ENCODE data around the gene TRPT1.

The TRPT1 gene

DNA sequence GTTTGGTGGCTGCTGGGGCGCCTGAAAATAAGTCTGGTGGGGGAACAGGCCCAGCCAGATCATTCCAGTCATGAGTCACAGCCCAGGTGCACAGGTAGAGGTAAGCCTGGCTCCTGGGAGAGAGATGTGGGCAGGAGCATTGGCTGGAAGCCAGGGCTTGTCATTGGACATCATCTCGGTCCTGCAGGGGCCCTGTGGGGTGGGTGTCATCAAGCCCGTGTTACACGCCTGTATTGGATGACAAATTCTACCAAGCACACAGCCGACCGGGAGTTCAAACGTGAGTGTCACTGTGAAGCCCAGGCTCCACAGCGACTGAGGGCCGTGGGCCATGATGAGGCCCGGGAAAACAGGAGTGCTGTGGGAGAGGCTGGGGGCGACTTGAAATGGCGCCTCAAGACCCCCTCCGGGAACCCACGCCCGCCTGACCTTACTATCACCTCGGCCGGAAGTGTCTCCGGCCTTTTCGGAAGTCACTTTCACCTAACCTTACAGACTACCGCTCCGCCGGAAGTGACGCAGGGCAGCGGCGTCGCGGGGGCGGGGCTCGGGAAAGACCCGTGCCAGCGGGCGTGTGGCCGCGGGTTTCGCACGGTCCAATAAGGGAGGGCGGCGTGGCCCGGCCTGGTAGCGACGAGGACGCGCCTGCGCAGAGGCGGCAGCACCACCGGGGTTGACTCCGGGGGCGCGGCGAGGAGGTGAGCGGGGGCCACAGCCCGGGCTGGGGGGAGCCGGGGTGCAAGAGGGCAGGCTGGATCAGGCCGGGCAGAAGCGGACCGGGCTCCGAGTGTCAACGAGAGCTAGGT lies 14.7 kb upstream of the TRPT1 start, which contains the start of gene FKBP2:
FKBP2 (plus strand) TSS at position 661 of the 806 bp plus-strand sequence. CDS start 1,293 bp downstream, outside the sequence.
- Histone ChIP-seq H3K9ac (ENCODE audit: low read length) (peak within 1 kb of the TSS; percentile 84), H3K36me3 (ENCODE audit: control insufficient read depth in 1 of 2, insufficient read depth in 2 of 2, low read length in 2 of 2) (peaks cover 44 to 47% of the 10 kb centered on the region in 2 experiments), H3K14ac (ENCODE audit: low read length) (peak within 1 kb of the TSS; percentile 98), H2BK120ac (ENCODE audit: insufficient read depth, low read length, poor library complexity) (peak within 1 kb of the TSS; percentile 98), H3K18ac (ENCODE audit: low read length) (peak within 1 kb of the TSS; percentile 96), H3K9me3 (ENCODE audit: insufficient read depth, low read depth, low read length) (no peaks in the 10 kb centered on the region), H4K8ac (ENCODE audit: low read depth, low read length) (peak within 1 kb of the TSS; percentile 99), H3K27ac (ENCODE audit: low read depth, low read length) (peak within 1 kb of the TSS; percentile 95), H3K4ac (ENCODE audit: low read depth, low read length) (peak within 1 kb of the TSS; percentile 97), H3K79me1 (ENCODE audit: low read length) (peaks cover 28% of the 10 kb centered on the region), H2BK12ac (ENCODE audit: low read length) (peak within 1 kb of the TSS; percentile 39), H3K4me3 (ENCODE audit: low read depth, low read length) (peak within 1 kb of the TSS; percentile 76), H3K79me2 (ENCODE audit: control insufficient read depth, insufficient read depth, low read length, poor library complexity) (peaks cover 22% of the 10 kb centered on the region), H3K4me1 (ENCODE audit: control insufficient read depth in 1 of 2, insufficient read depth in 2 of 2, low read length in 2 of 2) (peaks cover 28 to 36% of the 10 kb centered on the region in 2 experiments), H2AK5ac (ENCODE audit: low read length) (peak within 1 kb of the TSS; percentile 89), H3K23ac (ENCODE audit: low read length) (no peak within 1 kb of the TSS), H4K12ac (ENCODE audit: low read depth, low read length) (peak within 1 kb of the TSS; percentile 97), H2AFZ (ENCODE audit: insufficient read depth, low read length, poor library complexity) (peak within 1 kb of the TSS; percentile 87), H3K4me2 (ENCODE audit: low read length) (peak within 1 kb of the TSS; percentile 94), H3K27me3 (ENCODE audit: insufficient read depth, low read length) (no peaks in the 10 kb centered on the region), H4K91ac (ENCODE audit: low read depth, low read length) (peak within 1 kb of the TSS; percentile 99), H2BK5ac (ENCODE audit: low read depth, low read length, poor library complexity) (peak within 1 kb of the TSS; percentile 98)
- DNase-seq: peak; percentile 97 to 99
- no CpG with 5 or more reads among the region's 58 CpGs for WGBS (ENCODE audit: extremely low coverage, insufficient coverage, insufficient read length)

DNA sequence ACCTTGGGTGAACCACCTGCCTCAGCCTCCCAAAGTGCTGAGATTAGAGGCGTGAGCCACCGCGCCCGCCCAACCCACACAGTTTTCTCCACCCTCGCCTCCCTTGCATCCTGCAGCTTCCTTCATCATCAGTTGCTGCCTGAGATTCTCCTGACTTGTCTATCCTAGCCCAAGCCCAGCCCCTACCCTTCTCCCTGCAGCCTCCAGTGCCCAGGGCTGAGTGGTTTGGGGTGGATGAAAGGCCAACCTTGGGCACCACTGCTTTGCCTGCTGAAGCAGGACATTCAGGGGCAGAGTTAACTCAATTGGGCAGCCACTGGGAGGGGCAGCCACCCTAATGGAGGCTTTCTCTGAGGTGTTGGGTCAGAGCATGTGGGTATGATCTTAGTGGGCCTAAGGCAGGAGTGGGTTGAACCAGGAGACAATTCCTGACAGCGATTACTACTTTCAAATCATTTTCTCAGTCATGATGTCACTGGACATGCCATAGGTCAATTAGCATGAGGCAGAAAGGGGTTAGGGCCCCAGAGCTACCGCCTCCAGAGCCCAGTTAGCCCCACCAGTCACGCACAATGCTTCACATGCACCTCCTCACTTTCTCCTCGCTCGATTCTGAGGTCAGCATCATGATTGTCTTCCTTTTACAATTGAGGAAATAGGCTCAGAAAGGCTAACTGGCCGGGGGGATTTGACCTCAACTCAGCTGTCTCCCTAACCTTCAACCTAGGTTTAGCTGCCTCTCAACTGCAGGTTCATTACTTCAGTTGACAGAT lies 13.9 kb upstream of the TRPT1 start:
- H3K4me1 ChIP-seq (ENCODE audit: control insufficient read depth in 1 of 2, insufficient read depth in 2 of 2, low read length in 2 of 2): peaks cover 21 to 33% of the 10 kb centered on the region in 2 experiments
- H3K36me3 ChIP-seq (ENCODE audit: control insufficient read depth in 1 of 2, insufficient read depth in 2 of 2, low read length in 2 of 2): peaks cover 40 to 42% of the 10 kb centered on the region in 2 experiments
- H4K12ac ChIP-seq (ENCODE audit: low read depth, low read length): peak overlapping the region; percentile 97
- H3K79me1 ChIP-seq (ENCODE audit: low read length): peaks cover 21% of the 10 kb centered on the region
- peak overlapping the region; percentile 13 for H3K14ac ChIP-seq (ENCODE audit: low read length)
- peak overlapping the region; percentile 98 for H2BK5ac ChIP-seq (ENCODE audit: low read depth, low read length, poor library complexity)
- H3K9ac ChIP-seq (ENCODE audit: low read length): no peak overlapping the region
- no peaks in the 10 kb centered on the region for H3K9me3 ChIP-seq (ENCODE audit: insufficient read depth, low read depth, low read length)
- H3K27ac ChIP-seq (ENCODE audit: low read depth, low read length): peak overlapping the region; percentile 95
- peak; percentile 63 to 74 for DNase-seq
- H2AFZ ChIP-seq (ENCODE audit: insufficient read depth, low read length, poor library complexity): peak overlapping the region; percentile 67
- peak overlapping the region; percentile 21 for H2AK5ac ChIP-seq (ENCODE audit: low read length)
- peaks cover 20% of the 10 kb centered on the region for H3K79me2 ChIP-seq (ENCODE audit: control insufficient read depth, insufficient read depth, low read length, poor library complexity)
- H2BK12ac ChIP-seq (ENCODE audit: low read length): peak overlapping the region; percentile 39
- H3K4me3 ChIP-seq (ENCODE audit: low read depth, low read length): no peak overlapping the region
- no peaks in the 10 kb centered on the region for H3K27me3 ChIP-seq (ENCODE audit: insufficient read depth, low read length)
- H4K91ac ChIP-seq (ENCODE audit: low read depth, low read length): peak overlapping the region; percentile 99
- no peak overlapping the region for H3K4ac ChIP-seq (ENCODE audit: low read depth, low read length)
- peak overlapping the region; percentile 94 for H2BK120ac ChIP-seq (ENCODE audit: insufficient read depth, low read length, poor library complexity)
- peak overlapping the region; percentile 99 for H4K8ac ChIP-seq (ENCODE audit: low read depth, low read length)
- WGBS (ENCODE audit: extremely low coverage, insufficient coverage, insufficient read length): no CpG with 5 or more reads among the region's 11 CpGs
- H3K23ac ChIP-seq (ENCODE audit: low read length): no peak overlapping the region
- no peak overlapping the region for H3K18ac ChIP-seq (ENCODE audit: low read length)
- peak overlapping the region; percentile 68 for H3K4me2 ChIP-seq (ENCODE audit: low read length)

DNA sequence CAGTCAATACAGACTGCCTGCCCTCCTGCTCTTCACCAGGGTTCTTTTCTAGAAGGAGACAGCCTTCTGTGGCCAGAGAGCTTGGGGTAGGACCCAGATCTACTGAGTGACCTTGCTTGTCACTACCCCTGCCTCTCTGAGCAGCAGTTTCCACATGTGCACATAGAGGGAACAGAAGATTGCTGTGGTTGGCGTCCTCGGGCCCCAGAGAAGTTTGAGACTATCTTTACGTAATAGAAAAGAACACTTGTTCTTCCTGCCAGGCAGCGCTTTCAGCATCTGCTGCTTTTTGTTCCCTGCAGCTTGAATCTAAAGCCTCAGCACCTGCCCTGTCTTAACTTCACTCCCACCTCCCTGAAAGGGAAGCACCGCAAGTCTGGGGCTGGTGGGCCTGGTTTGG lies 13.0 kb upstream of the TRPT1 start:
- H2BK12ac ChIP-seq (ENCODE audit: low read length): no peak overlapping the region
- no peak overlapping the region for H3K4me2 ChIP-seq (ENCODE audit: low read length)
- no peak overlapping the region for H3K14ac ChIP-seq (ENCODE audit: low read length)
- no peak overlapping the region for H2BK5ac ChIP-seq (ENCODE audit: low read depth, low read length, poor library complexity)
- no peak overlapping the region for H3K18ac ChIP-seq (ENCODE audit: low read length)
- no peak overlapping the region for H3K9ac ChIP-seq (ENCODE audit: low read length)
- WGBS (ENCODE audit: extremely low coverage, insufficient coverage, insufficient read length): no CpG with 5 or more reads among the region's 5 CpGs
- H3K4me1 ChIP-seq (ENCODE audit: control insufficient read depth in 1 of 2, insufficient read depth in 2 of 2, low read length in 2 of 2): peaks cover 21 to 32% of the 10 kb centered on the region in 2 experiments
- no peaks in the 10 kb centered on the region for H3K27me3 ChIP-seq (ENCODE audit: insufficient read depth, low read length)
- H2AFZ ChIP-seq (ENCODE audit: insufficient read depth, low read length, poor library complexity): no peak overlapping the region
- H3K4ac ChIP-seq (ENCODE audit: low read depth, low read length): no peak overlapping the region
- peaks cover 21% of the 10 kb centered on the region for H3K79me2 ChIP-seq (ENCODE audit: control insufficient read depth, insufficient read depth, low read length, poor library complexity)
- H3K9me3 ChIP-seq (ENCODE audit: insufficient read depth, low read depth, low read length): no peaks in the 10 kb centered on the region
- DNase-seq: no peak
- peaks cover 24% of the 10 kb centered on the region for H3K79me1 ChIP-seq (ENCODE audit: low read length)
- H4K91ac ChIP-seq (ENCODE audit: low read depth, low read length): no peak overlapping the region
- peaks cover 34 to 35% of the 10 kb centered on the region in 2 experiments for H3K36me3 ChIP-seq (ENCODE audit: control insufficient read depth in 1 of 2, insufficient read depth in 2 of 2, low read length in 2 of 2)
- no peak overlapping the region for H4K12ac ChIP-seq (ENCODE audit: low read depth, low read length)
- H2BK120ac ChIP-seq (ENCODE audit: insufficient read depth, low read length, poor library complexity): no peak overlapping the region
- no peak overlapping the region for H2AK5ac ChIP-seq (ENCODE audit: low read length)
- H3K27ac ChIP-seq (ENCODE audit: low read depth, low read length): no peak overlapping the region
- no peak overlapping the region for H3K4me3 ChIP-seq (ENCODE audit: low read depth, low read length)
- no peak overlapping the region for H4K8ac ChIP-seq (ENCODE audit: low read depth, low read length)
- H3K23ac ChIP-seq (ENCODE audit: low read length): no peak overlapping the region

DNA sequence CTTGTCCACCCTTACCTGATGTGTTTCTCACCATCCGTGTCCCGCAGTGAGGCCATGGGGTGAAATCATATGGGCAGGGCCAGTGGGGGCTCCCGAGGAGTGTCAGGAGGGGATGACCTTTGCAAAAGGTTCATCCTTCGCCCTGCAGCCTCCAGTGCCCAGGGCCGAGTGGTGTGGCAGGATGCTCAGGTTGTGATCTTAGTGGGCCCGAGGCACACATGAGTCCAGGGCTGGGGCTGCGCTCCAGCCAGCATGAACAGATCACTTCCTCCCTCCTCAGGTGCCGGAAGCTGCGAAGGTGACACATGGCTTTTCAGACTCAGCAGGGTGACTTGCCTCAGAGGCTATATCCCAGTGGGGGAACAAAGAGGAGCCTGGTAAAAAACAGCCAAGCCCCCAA lies 12.1 kb upstream of the TRPT1 start:
- Histone ChIP-seq H3K18ac (ENCODE audit: low read length) (no peak overlapping the region), H3K36me3 (ENCODE audit: control insufficient read depth in 1 of 2, insufficient read depth in 2 of 2, low read length in 2 of 2) (peaks cover 25 to 26% of the 10 kb centered on the region in 2 experiments), H3K14ac (ENCODE audit: low read length) (no peak overlapping the region), H3K27me3 (ENCODE audit: insufficient read depth, low read length) (no peaks in the 10 kb centered on the region), H2BK120ac (ENCODE audit: insufficient read depth, low read length, poor library complexity) (no peak overlapping the region), H3K23ac (ENCODE audit: low read length) (no peak overlapping the region), H3K79me1 (ENCODE audit: low read length) (peaks cover 26% of the 10 kb centered on the region), H3K9ac (ENCODE audit: low read length) (no peak overlapping the region), H4K8ac (ENCODE audit: low read depth, low read length) (no peak overlapping the region), H4K91ac (ENCODE audit: low read depth, low read length) (no peak overlapping the region), H3K4me3 (ENCODE audit: low read depth, low read length) (no peak overlapping the region), H3K9me3 (ENCODE audit: insufficient read depth, low read depth, low read length) (no peaks in the 10 kb centered on the region), H2AFZ (ENCODE audit: insufficient read depth, low read length, poor library complexity) (no peak overlapping the region), H2AK5ac (ENCODE audit: low read length) (no peak overlapping the region), H3K79me2 (ENCODE audit: control insufficient read depth, insufficient read depth, low read length, poor library complexity) (peaks cover 22% of the 10 kb centered on the region), H2BK5ac (ENCODE audit: low read depth, low read length, poor library complexity) (no peak overlapping the region), H2BK12ac (ENCODE audit: low read length) (no peak overlapping the region), H3K4me1 (ENCODE audit: control insufficient read depth in 1 of 2, insufficient read depth in 2 of 2, low read length in 2 of 2) (peaks cover 17 to 26% of the 10 kb centered on the region in 2 experiments), H3K27ac (ENCODE audit: low read depth, low read length) (no peak overlapping the region), H3K4ac (ENCODE audit: low read depth, low read length) (no peak overlapping the region), H4K12ac (ENCODE audit: low read depth, low read length) (no peak overlapping the region), H3K4me2 (ENCODE audit: low read length) (no peak overlapping the region)
- WGBS (ENCODE audit: extremely low coverage, insufficient coverage, insufficient read length): no CpG with 5 or more reads among the region's 9 CpGs
- DNase-seq: no peak

Data from trophoblast cell (in vitro differentiated cells and primary cell).